NCI-H146 (cell line): ENCODE measurements around the gene BHLHE40.
"Not testable (repeated sequence)": the region's sequence is repeated elsewhere in the genome, so short reads cannot be mapped to it uniquely, and the experiment has no call there.

Experiments
- DNase-seq: peaks from one replicate; lab custom pipeline; 2025; lab: John Stamatoyannopoulos, UW

The BHLHE40 gene

DNA sequence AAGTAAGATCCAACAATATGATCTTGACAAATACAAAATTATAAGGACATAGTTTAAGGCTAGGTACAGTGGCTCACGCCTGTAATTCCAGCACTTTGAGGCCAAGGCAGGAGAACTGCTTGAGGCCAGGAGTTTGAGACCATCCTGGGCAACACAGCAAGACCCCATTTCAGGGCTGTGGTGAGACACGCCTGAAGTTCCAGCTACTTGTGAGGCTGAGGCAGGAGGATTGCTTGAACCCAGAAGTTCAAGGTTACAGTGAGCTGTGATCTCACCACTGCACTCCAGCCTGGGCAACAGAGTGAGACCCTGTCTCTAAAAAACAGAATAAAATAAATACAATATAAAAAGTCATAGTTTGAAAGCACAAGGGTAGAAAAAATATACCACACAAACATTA lies 17.4 kb upstream of the BHLHE40 start:
- not testable (repeated sequence) for DNase-seq

GRCh38 chr3:4963669-4964570 lies 15.3 kb upstream of the BHLHE40 start:
- no peak for DNase-seq

- not testable (repeated sequence) for DNase-seq
Measured at GRCh38 chr3:4966006-4966405, 13.2 kb upstream of the BHLHE40 start.

GRCh38 chr3:4967683-4968082 lies 11.6 kb upstream of the BHLHE40 start:
- DNase-seq = not testable (repeated sequence)

DNA sequence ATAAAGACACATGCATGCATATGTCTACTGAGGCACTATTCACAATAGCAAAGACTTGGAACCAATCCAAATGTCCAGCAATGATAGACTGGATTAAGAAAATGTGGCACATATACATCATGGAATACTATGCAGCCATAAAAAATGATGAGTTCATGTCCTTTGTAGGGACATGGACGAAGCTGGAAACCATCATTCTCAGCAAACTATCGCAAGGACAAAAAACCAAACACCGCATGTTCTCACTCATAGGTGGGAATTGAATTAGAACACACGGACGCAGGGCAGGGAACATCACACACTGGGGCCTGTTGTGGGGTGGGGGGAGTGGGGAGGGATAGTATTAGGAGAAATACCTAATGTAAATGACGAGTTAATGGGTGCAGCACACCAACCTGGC lies 7.8 kb upstream of the BHLHE40 start:
- DNase-seq = not testable (repeated sequence)

DNA sequence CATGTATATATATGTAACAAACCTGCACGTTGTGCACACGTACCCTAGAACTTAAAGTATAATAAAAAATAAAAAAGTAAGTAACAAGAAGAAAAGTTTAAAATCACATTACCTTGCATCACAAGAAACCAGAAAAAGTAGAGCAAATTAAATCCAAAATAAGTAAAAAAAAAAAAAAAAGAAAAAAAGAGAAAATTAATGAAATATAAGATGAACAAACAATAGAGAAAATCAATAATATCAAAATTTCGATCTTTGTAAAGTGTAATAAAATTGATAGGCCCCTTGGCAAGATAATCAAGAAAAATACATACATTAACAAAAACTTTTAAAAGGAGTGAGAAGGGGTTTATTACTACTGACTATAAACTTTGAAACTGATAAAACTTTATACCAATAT lies 7.4 kb upstream of the BHLHE40 start:
- DNase-seq = no peak

DNA sequence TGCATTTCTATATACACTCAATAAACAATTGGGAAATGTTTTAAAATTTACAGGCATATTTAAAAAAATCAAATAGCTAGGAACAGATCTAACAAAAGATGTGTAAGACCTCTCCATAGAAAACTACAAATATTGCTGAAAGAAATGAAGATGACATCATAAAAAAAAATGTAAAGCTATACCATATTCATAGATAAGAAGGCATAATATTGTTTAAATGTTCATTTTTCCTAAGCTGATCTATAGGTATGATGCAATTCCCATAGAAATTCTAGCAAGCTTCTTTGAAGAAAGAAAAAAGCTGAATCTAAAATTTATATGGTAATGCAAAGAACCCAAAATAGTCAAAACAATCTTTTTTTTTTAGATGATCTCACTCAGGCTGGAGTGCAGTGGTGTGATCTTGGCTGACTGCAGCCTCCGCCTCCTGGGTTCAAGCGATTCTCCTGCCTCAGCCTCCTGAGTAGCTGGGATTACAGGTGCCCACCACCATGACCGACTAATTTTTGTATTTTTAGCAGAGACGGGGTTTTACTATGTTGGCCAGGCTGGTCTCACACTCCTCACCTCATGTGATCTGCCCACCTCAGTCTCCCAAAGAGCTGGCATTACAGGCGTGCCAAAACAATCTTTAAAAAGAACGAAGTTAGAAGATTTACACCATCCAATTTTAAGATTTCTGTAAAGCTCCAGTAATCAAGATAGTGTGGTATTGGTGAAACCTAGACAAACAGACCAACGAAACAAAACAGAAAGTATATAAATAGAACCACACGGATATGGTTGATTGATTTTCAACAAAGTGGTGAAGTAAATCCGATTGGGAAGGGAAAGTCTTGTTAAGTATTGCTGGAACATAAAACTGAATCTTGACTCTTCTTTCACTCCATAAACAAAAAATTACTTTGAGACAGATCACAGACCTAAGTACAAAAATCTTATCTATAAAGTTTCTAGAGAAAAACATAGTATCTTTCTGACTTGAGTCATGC lies 6.3 kb upstream of the BHLHE40 start:
- no peak for DNase-seq

DNA sequence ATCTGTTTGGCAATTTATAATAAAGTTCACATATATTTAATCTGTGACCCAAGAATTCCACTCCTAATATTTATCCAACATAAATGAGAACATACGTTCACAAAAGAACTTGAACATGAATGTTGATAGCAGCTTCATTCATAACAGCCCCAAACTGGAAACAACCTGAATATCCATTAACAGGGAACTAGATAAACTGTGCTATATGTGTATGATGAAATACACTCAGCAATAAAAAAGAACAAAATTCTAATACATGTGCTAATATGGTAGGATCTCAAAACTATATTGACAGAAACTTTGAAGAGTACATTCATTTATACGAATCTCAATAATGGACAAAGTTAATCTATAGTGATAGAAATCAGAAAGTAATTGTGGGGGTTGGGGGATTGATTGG lies 5.1 kb upstream of the BHLHE40 start:
- DNase-seq = no peak

DNA sequence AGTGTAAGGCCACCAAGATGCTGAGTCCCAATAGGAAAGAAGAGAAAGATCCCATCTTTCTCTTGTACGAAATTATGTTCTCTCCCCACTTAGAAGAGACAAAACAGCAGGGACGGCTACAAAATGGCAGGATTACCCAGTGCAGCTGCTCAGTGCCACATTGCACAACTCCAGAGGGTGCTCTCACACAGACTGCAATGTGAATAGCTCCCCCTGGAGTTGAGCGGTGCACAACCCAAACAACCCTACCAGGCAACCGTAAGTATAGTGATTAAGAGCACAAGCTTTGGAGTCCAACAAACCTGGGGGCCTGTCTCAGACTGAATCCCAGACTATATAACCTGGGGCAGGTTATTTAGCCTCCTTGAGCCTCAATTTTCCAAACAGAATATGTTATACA lies 3.1 kb upstream of the BHLHE40 start:
- DNase-seq = no peak

- no peak for DNase-seq
Measured at GRCh38 chr3:4977001-4977852, 2.0 kb upstream of the BHLHE40 start.

GRCh38 chr3:4977853-4978203 lies 1.4 kb upstream of the BHLHE40 start:
- no peak for DNase-seq

DNA sequence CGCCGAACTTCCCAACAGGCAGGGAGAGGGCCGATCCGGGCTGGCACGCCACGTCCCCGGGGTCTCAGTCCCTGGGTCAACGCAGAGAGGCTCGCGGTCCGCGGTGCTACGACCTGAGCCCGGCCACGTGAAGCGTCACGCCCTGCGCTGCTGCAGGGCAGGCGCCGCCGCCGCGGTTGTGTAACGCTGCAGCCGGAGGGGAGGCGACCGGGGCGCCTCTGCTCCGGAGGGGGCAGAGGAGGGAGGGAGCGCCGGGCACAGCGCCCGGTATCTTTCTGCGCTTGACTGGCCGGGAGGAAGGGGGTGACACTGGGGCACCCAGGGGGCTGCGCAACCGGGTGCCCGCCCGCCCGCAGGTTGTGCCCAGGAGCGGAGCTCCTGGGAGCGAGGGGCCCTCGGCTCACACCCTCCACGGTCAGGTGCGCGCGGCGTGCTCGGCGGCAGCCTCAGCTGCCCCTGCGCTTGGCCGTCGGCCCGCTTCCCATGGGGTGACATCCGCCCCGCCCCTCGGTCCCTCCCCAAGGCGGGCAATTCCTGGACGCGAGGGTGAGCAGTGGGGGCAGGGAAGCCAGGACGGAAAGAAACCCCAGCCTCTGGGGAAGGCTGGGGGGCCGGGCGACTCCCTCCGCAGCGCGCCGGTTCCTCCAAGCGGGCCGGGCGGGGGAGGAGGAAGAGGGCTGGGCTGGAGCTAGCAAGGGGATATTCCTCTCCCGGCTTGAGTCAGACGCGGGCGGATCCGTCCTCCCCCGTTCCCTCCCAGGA lies 852 bp upstream of the BHLHE40 start:
- DNase-seq = peak; percentile 44

DNA sequence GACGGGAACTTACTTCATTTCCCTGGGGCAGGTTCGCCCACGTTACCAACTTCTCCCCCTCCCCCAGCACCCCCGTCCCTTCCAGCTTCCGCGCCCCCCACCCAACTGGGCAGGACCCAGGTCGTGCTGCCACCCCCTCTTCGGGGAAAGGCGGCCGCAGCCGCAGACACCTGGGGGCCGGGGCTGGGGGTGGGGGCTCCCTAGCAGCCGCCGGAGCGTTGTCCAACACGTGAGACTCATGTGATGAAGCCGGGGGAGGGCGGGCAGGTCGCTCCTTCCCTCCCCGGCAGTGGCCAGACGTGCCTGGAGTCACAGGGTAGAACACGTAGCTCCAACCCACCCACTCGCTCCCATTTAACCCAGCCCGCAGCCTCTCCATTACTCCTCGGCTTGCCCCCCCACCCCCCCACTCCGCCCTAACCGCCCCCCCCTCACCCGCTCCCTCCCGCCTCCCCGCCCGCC lies 240 bp upstream of the BHLHE40 start:
- peak; percentile 25 for DNase-seq

DNA sequence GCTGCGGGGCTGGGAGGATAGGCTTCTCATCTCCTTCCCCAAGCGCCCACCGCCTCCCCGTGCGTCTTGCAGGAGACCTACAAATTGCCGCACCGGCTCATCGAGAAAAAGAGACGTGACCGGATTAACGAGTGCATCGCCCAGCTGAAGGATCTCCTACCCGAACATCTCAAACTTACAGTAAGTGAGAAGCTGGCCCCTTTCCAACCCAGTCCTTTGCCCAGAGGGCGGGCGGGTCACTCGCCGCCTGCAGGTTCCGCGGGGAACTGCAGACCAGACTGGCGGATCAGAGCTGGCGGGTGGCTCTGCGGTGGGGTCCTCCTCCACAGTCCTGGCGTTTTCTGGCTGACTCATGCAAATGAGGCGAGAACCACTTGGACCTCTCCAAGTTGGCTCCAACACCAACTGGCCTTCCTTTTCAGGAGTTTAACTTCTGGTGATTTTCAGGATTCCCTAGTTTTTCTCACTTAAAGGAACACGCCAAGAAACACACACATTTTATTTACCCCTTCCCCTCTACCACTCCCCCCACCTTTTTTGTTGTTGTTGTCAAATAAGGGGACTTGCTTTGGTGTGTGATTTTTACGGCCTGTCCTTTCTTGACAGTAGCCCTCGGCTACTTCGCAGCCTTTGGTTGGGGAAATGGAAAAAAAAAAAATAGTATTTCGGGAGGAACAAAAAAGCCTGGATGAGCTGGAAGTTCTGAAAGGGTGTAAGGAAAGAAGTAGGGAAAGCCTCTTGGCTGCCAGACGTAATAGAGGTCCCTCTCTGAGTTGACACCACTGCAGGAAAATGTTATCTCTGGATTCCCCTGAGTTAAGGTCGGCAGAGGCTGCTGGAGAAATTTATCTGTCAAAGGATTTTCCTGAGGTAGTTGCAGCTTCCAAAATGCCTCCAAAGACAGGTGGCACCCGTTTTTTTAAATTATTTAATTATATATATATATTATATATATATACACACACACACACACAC lies 1.3 kb downstream of the BHLHE40 start:
- DNase-seq = no peak

DNA sequence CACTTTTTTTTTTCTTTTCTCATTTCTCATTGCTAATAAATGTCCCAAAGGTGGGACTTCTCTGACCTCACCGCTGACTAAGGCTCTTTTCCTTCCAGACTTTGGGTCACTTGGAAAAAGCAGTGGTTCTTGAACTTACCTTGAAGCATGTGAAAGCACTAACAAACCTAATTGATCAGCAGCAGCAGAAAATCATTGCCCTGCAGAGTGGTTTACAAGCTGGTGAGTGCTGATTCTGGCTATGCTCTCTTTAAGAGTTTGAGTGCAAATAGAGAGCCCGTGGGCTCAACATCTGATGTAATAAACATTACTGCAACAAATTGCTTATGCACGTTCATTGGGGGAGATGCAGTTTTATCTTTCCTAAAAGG lies 2.0 kb downstream of the BHLHE40 start:
- no peak for DNase-seq

DNA sequence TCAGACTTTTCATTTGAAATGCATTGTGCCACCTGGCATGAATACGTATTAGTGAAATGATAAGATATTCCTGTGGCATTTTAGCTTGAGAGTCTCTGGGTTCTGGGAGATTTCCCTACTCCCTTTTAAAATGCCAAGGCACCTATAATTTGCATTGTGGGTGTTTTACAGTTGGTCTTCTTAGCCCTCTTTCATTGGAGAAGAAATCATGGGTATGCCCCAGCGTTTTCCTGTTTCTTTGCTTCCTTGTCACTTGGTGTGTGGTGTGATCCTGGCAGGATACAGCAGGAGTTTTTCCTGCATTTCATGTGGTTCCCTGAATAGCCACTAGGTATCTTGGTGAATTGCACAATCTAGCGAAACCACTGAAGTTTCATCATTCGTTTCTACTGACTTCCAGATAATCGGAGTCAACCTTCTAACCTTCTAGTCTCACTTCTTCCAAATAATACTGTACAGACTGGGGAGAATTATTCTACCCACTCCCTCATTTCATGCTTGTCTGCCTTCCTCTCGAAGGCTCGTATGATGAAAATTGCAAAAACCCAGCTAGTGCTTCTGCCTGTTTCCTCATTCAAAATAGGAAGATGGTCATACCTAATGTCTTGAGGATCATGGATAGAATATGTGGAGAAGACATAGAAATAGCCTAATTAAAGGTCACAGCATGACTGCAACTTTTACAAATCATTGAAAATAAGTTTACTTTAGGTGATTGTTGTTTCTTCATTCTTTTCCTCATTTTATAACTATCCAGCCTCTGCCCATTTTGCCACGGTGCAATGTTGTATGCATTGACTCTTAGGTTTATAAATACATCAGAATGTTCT lies 2.6 kb downstream of the BHLHE40 start:
- no peak for DNase-seq

- DNase-seq = no peak
Measured at GRCh38 chr3:4982773-4983738, 3.8 kb downstream of the BHLHE40 start.
